ENCODE results near the gene TMEM218.

TMEM218 gene

GRCh38 chr11:125111343-125112207 lies at the start of gene TMEM218:
Gene TMEM218, minus strand, starts transcription at chr11:125111626. Its CDS starts 9,385 bp downstream, at chr11:125102241.
- DNase-seq: peak; percentile 100

GRCh38 chr11:125157953-125158680 lies 46.7 kb upstream of the TMEM218 start:
- no peak for DNase-seq

DNA sequence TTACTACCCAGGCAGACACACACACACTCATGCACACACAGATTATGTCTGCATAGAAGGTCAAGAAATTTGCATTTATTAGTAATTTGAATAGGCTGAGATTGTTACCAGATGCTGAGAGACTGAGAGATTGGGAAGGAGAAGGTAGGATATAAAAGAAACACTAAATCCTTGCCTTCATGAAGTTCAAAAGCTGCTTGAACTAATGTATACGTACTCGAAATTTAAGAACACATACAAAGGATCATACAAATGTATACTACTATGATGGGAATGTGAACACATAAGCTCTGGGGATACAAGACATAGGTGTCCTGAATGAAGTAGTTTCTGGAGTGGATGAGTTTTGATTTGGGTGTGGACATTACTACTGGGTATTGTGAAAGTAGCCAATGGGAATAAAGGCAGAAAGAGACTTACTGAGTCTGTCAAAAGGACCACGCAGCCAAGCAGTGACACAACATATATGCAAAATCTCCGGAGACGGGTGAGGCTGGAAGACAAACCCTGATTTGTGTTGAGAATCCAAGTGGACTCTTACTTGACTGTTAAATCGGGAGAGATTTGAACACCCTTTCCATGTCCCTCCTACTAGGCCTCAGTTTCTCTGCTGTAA lies 45.8 kb upstream of the TMEM218 start:
- peak; percentile 50 for DNase-seq

DNA sequence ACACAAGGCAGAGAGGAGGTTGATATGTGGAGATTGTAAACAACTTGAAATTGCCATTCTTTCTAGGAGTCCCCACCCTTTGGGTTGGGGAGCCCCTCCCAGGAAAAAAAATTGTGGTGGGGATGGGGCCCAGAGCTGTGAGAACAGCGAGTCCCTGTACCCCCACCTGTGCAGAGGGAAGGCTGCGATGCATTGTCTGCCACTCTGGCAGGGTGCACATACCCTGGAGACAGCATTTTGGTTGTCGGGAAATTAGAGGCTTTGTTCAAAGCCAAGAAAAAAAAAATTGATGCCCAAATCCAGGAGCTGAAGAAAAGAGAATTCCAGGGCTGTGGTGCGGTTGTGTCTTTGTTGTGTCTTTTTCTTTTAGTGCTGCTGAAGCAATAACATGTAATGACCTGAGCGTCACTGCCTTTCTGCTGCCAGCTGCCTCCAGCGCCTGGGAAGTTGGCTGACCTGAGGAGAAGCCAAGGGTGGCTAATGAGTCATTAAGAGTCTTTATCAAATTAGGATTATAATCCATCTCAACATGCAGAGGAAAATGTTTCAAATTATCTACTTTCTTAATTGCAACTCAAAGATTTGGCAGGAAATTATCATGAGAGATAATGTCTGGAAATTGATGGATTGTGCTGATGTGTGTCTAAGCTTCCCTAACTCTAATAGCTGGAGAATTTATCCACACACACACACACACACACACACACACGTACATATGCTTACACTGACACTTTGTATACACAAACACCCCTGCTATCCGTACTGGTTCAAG lies 45.1 kb upstream of the TMEM218 start:
- no peak for DNase-seq

DNA sequence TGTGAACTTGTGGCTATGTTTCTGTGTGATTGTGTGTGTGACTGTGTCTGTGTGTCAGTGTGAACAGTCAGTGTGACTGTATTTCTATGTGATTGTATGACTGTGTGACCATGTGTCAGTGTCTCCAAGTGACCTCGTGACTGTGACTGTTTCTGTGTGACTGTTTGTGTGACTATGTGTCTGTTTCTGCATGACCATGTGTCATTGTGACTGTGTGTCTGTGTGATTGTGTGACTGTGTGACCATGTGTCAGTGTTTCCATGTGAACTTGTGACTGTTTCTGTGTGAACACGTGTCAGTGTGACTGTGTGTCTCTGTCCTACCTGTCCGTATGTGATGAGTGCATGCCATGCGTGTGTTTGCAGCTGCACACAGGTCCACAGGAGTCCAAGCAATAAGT lies 44.3 kb upstream of the TMEM218 start:
- no peak for DNase-seq

- no peak for DNase-seq
Measured at GRCh38 chr11:125155100-125155444, 43.6 kb upstream of the TMEM218 start.

GRCh38 chr11:125154378-125155099 lies 43.1 kb upstream of the TMEM218 start:
- no peak for DNase-seq

DNA sequence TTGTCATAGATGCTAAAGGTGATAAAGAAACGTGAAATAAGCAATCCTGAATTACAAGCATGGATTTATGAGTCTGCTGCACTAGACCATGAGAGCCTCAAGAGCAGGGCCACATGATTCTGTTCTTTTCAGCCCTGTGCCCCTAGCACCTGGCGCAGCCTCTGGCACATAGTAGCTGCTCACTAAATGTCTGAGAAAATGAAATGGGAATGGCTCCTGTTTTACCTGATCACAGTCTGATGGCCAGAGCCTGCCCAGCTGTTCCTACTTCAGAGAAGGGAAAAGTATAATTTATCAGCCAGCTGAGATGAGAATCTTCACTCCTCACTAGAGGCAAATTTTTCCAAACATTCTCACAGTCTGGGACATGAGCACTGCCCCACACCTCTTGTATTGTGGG lies 42.4 kb upstream of the TMEM218 start:
- no peak for DNase-seq

DNA sequence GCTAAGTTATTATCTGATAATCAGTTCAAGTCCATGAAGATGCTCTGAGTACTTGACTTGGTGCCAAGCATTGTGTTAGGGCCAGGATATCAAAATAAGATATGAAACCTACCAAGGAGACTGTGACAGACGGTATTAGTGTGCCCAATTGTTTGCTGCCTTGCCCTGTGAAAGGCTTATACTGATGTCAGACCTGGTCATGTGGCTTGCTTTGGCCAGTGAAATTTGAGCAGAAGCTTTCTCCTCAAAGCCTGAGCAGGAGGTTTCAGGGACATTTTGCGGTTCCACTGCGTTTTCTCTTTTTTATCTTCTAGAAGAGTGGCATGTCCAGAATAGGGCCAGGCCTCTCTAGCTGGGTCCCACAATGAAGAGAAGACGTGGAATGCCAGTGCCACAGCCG lies 37.3 kb upstream of the TMEM218 start:
- no peak for DNase-seq

DNA sequence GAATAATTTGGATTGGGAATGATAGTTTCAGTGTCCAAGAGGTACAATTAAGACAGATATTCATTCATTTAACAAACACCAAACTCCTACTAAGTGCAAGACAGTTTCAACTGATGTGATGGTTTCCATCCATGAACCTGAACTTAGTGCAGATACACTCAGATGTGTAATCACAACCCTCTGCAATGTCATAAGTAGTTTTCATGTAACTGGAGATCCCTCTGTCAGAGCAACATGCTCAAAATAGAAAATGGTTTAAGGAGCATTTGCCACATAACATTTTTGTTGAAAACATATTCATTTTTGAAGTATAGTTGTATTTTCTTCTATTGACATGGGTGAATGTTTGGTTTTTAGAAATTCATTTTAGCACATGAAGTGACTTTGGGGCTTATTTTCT lies 36.6 kb upstream of the TMEM218 start:
- DNase-seq: no peak

DNA sequence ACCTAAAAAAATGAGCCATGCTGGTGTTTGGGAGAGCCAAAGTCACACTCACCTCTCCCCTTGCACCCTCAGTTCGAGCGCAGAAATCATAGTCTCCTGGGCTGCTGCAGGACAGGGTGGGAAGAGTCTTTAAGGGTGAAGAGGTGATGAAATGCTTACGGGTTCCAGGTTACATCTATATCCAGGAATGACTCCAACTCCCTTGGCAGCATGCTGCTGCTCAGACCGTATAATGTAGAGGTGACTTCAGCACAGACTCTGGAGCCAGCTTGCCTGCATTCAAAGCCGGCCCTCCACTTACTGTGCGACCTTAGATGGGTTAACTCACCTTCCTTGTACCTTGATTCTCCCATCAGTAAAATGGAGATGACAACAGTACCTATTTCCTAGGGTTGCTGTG lies 35.9 kb upstream of the TMEM218 start:
- no peak for DNase-seq

DNA sequence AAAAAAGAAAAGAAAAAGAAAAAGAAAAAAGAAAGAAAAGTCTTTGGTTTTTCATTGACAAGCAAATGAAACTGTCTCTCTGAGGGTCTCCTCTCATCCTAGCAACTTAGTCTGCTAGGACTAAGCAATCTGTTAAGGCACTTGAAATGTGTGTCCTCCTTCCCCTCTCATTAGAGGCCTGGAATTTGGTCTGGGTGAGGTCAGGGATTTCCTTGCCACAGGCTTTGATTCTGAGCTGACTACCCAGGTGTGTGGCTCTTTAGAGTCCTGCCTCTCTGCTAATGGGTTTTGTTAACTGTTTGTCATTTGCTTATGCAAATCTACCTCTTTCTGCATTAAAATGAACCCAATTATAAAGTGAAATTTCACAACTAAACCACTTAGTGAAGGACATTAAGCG lies 34.8 kb upstream of the TMEM218 start:
- DNase-seq: peak; percentile 82

GRCh38 chr11:125141686-125142535 lies 30.5 kb upstream of the TMEM218 start:
- DNase-seq: peak; percentile 99

GRCh38 chr11:125141178-125141577 lies 29.8 kb upstream of the TMEM218 start:
- DNase-seq: no peak

DNA sequence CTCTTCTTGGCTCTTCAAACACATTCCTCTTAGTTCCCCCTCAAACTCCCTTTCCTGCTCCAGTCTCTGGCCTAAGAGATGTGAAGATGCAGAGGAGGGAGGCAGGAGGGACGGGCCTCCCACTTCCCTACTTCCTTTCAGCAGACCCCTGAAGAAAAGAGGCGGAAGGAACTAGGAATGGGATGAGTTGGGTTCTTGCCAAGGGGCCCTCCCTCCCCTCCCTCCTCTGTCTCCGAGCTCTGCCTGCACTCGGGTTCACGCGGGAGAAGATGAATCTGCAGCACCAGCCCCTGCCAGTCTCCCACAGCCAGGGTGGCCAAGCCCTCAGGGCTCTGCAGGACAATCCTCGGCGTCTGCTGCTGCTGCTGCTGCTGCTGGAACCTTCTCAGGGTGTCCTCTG lies 28.8 kb upstream of the TMEM218 start:
- no peak for DNase-seq

- no peak for DNase-seq
Measured at GRCh38 chr11:125139778-125140177, 28.4 kb upstream of the TMEM218 start.

DNA sequence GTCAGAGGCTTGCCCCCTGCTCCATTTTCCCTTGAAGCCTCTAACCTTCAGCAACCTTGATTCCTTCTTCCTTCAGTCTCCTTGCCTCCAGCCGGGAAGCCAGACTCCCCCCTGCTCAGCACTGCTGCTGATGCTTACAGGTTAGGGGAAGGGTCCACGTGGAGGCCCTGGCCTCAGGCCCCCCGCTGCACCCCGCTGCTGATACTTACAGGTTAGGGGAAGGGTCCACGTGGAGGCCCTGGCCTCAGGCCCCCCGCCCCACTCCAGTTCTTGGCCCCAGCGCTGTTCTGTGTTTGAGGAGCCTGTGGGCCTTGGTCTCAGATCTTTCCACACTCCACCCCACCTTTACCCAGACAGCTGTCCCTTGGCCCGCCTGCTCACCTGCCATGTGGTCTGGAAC lies 27.5 kb upstream of the TMEM218 start:
- DNase-seq: no peak

- no peak for DNase-seq
Measured at GRCh38 chr11:125136001-125136400, 24.6 kb upstream of the TMEM218 start.

DNA sequence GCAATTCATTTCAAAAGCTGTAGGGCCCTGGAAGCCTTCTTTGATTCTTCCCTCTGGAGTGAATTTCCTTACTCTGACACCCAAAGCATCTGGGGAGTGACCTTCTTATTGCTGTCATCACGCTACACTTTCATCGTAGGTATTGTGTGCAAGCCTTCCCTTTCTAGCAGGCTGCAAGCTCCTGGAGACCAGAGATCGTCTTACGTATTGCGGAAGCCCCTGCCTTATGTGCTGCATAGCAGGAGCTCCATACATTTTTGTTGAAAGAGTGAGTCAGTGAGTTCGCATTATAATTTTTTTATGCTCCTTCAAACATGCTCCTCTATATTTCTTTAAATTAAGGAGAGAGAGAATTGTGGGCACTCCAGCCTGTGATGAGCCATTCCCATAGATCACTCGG lies 21.2 kb upstream of the TMEM218 start:
- DNase-seq: no peak

DNA sequence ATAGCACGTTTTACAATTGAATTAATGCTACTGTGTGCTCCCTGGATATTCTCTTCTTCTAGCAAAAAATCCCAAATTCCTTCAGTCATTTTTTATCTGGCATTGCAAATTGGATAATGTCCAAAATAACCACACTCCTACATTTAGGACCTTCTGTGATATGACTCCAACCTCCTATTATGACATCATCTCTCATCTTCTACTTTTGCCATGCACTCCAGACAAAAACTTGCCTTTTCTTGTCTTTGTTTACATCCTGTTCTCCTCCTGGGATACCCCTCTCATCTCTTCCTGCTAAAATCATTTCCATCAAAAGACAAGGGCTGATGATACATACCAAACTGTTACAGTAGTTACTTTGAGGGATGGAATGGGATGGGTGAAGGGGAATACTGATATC lies 20.6 kb upstream of the TMEM218 start:
- DNase-seq: no peak

DNA sequence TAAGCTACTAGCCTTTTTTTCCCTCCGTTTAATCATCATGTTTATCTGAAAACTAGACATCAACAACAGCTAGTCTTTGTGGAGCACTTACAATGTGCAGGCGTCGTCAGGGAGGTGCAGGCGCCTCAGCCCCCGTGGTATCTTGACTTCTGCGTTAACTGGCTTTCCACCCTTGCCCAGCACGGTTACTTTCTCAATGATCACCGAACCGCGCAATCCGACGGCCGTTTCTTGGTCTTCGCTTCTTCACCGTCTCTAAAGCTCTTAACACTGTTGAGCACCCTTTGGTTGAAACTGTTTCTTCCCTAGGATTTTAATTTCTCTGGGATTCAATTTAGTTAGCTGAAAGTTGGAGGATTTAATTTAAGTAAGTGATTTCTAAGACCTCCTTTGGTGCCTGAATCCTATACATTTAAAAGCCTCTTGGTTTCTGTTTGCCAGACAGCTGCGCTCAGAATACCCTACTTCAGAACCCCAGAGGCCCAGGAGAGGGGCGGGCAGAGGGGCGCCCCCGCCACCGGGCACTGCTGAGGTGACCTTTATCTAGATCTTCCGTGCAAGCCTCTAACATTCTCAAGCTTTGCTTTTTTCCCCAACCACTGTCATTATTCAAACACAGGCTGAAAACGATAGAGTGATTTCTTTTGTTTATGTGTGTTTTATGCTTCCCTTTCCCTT lies 18.0 kb upstream of the TMEM218 start:
- DNase-seq: no peak

Measured in NCI-H526 treated with DMSO at 0.1 percent for 48 hours (cell line).